Spinal cord (tissue), 10 donors: ENCODE results near the gene PIEZO2. TPM values are rescaled to one million over a fixed set of nuclear protein-coding genes. Genes with fewer than 3 reads are reported as not detected.
"Not testable (repeated sequence)": the region's sequence is repeated elsewhere in the genome, so short reads cannot be mapped to it uniquely, and the experiment has no call there.

Experiments
- DNase-seq, 6 donors: peaks; one replicate each; pipeline versions ENCODE4 v3.0.0 to v3.0.0-alpha.2; 2013 to 2015; ENCODE audit warnings: low spot score in 6 of 6, low read depth in 4 of 6
- H3K27ac ChIP-seq: one replicate; pipeline ENCODE4 v1.5.1; 2013; ENCODE audit warnings: low read depth, low read length, control low read depth
- H3K27me3 ChIP-seq: one replicate; pipeline ENCODE4 v1.6.1; 2013; ENCODE audit warnings: low read length; ENCODE audit not compliant: control insufficient read depth, insufficient read depth
- H3K36me3 ChIP-seq: one replicate; pipeline ENCODE4 v1.6.1; 2013; ENCODE audit warnings: low read length; ENCODE audit not compliant: control insufficient read depth, insufficient read depth
- H3K4me1 ChIP-seq: one replicate; pipeline ENCODE4 v1.6.1; 2013; ENCODE audit warnings: low read length; ENCODE audit not compliant: control insufficient read depth, insufficient read depth
- H3K4me3 ChIP-seq: one replicate; pipeline ENCODE4 v1.5.1; 2013; ENCODE audit warnings: low read depth, low read length, control low read depth
- H3K9me3 ChIP-seq: one replicate; pipeline ENCODE4 v1.6.1; 2013; ENCODE audit warnings: low read length; ENCODE audit not compliant: control insufficient read depth, insufficient read depth
- WGBS: methylation state at CpG from one replicate; pipeline ENCODE4 v1.1.5; 2013; ENCODE audit warnings: missing lambda C conversion rate; ENCODE audit not compliant: insufficient coverage; 5-methylcytosine and 5-hydroxymethylcytosine counted together
- polyA plus RNA-seq, 2 donors: library from polyadenylated mRNA; unstranded; fragments of 120-200 nt; gene quantifications; one replicate each; pipeline ENCODE4 v1.2.1, GENCODE V29; 2013; ENCODE audit not compliant: insufficient read length in 2 of 2
- total RNA-seq, 2 donors: library from RNA; depleted of rRNA in 1 of 2; stranded (reverse); fragments of 120-200 nt in 1 of 2; fragments of >200 nt in 1 of 2; gene quantifications; one replicate each; pipeline versions ENCODE4 v1.2.3 to v1.2.4, GENCODE V29; 2013 to 2014
- donor health status: healthy.

The PIEZO2 gene
- total and polyA plus RNA-seq, 4 donors = 14.0 to 110 (median 22.4) TPM

GRCh38 chr18:10846657-10847407, 302.5 kb downstream of the PIEZO2 start:
- H3K4me1 ChIP-seq = peaks cover 3% of the 10 kb centered on the region
- no peaks in the 10 kb centered on the region for H3K36me3 ChIP-seq
- H3K27me3 ChIP-seq = no peaks in the 10 kb centered on the region
- no peak overlapping the region for H3K4me3 ChIP-seq
- no peak for DNase-seq
- 95% methylated on average over 5 of the region's 6 CpGs for WGBS
- no peaks in the 10 kb centered on the region for H3K9me3 ChIP-seq
- no peak overlapping the region for H3K27ac ChIP-seq

GRCh38 chr18:10846035-10846434, 303.3 kb downstream of the PIEZO2 start:
- not testable (repeated sequence) for H3K4me3 ChIP-seq, H3K27ac ChIP-seq, H3K9me3 ChIP-seq, DNase-seq, H3K36me3 ChIP-seq, H3K4me1 ChIP-seq, H3K27me3 ChIP-seq
- WGBS = no CpG with 5 or more reads among the region's 2 CpGs

GRCh38 chr18:10843565-10843964, 305.8 kb downstream of the PIEZO2 start:
- Histone ChIP-seq H3K27ac (no peak overlapping the region), H3K9me3 (no peaks in the 10 kb centered on the region), H3K27me3 (no peaks in the 10 kb centered on the region), H3K4me1 (peaks cover 3% of the 10 kb centered on the region), H3K4me3 (no peak overlapping the region), H3K36me3 (no peaks in the 10 kb centered on the region)
- DNase-seq = no peak
- 67% methylated on average over 4 of the region's 5 CpGs for WGBS

GRCh38 chr18:10842861-10843260, 306.5 kb downstream of the PIEZO2 start:
- Histone ChIP-seq H3K27me3 (no peaks in the 10 kb centered on the region), H3K36me3 (no peaks in the 10 kb centered on the region), H3K4me3 (no peak overlapping the region), H3K9me3 (no peaks in the 10 kb centered on the region), H3K4me1 (peaks cover 3% of the 10 kb centered on the region), H3K27ac (no peak overlapping the region)
- DNase-seq = no peak
- no CpG with 5 or more reads among the region's 1 CpG for WGBS

- Histone ChIP-seq H3K27me3 (no peaks in the 10 kb centered on the region), H3K9me3 (no peaks in the 10 kb centered on the region), H3K36me3 (no peaks in the 10 kb centered on the region), H3K4me3 (no peak overlapping the region), H3K4me1 (peaks cover 3% of the 10 kb centered on the region), H3K27ac (no peak overlapping the region)
- 64% methylated on average over 2 of the region's 4 CpGs for WGBS
- DNase-seq = no peak
Measured at GRCh38 chr18:10842371-10842770, 307.0 kb downstream of the PIEZO2 start.

GRCh38 chr18:10841203-10841602, 308.2 kb downstream of the PIEZO2 start:
- Histone ChIP-seq H3K27ac (no peak overlapping the region), H3K9me3 (no peaks in the 10 kb centered on the region), H3K27me3 (no peaks in the 10 kb centered on the region), H3K36me3 (no peaks in the 10 kb centered on the region), H3K4me1 (no peaks in the 10 kb centered on the region), H3K4me3 (no peak overlapping the region)
- no peak for DNase-seq

GRCh38 chr18:10840743-10841142, 308.6 kb downstream of the PIEZO2 start:
- no peak for DNase-seq
- Histone ChIP-seq H3K27me3 (no peaks in the 10 kb centered on the region), H3K4me1 (no peaks in the 10 kb centered on the region), H3K36me3 (no peaks in the 10 kb centered on the region), H3K9me3 (no peaks in the 10 kb centered on the region), H3K27ac (no peak overlapping the region), H3K4me3 (no peak overlapping the region)
- WGBS = no CpG with 5 or more reads among the region's 2 CpGs

- Histone ChIP-seq H3K36me3 (no peaks in the 10 kb centered on the region), H3K27me3 (no peaks in the 10 kb centered on the region), H3K27ac (no peak overlapping the region), H3K4me1 (no peaks in the 10 kb centered on the region), H3K4me3 (no peak overlapping the region), H3K9me3 (no peaks in the 10 kb centered on the region)
- WGBS = no CpG with 5 or more reads among the region's 1 CpG
- peak in 1 of 6 donors; percentile 8 for DNase-seq
Measured at GRCh38 chr18:10839421-10839820, 309.9 kb downstream of the PIEZO2 start.

- Histone ChIP-seq H3K4me1 (no peaks in the 10 kb centered on the region), H3K9me3 (no peaks in the 10 kb centered on the region), H3K36me3 (no peaks in the 10 kb centered on the region), H3K27me3 (no peaks in the 10 kb centered on the region), H3K27ac (no peak overlapping the region), H3K4me3 (no peak overlapping the region)
- WGBS = no CpG with 5 or more reads among the region's 2 CpGs
- no peak for DNase-seq
Measured at GRCh38 chr18:10838553-10838952, 310.8 kb downstream of the PIEZO2 start.

GRCh38 chr18:10834128-10834815, 315.1 kb downstream of the PIEZO2 start:
- no peaks in the 10 kb centered on the region for H3K27me3 ChIP-seq
- no peaks in the 10 kb centered on the region for H3K4me1 ChIP-seq
- H3K9me3 ChIP-seq = peaks cover 3% of the 10 kb centered on the region
- H3K4me3 ChIP-seq = no peak overlapping the region
- no peak for DNase-seq
- no peak overlapping the region for H3K27ac ChIP-seq
- WGBS = 100% methylated on average over 1 of the region's 6 CpGs
- no peaks in the 10 kb centered on the region for H3K36me3 ChIP-seq
